Activated naive CD8-positive, alpha-beta T cell treated with anti-CD3 and anti-CD28 coated beads, Interleukin-2, amount 10 ng/mL, durations not matched to agents 7 days and 5 days (primary cell): Measurements from ENCODE around the gene POLR2B. TPM values are rescaled to one million over a fixed set of nuclear protein-coding genes. Genes with fewer than 3 reads are reported as not detected.

Experiments
- ATAC-seq: fragments of 150-1000 bp; cut with Tn5 transposase; one replicate; pipeline ENCODE4 v1.10.0; 2021; ENCODE audit warnings: low read depth, moderate library complexity
- POLR2A ChIA-PET: fragments of 350-600 bp; sonication (Branson Sonifier 250); formaldehyde crosslinking; loops from one replicate; lab custom pipeline; 2021; ENCODE audit warnings: antibody characterized with exemption; lab: Charles Lee
- DNase-seq: peaks from one replicate; pipeline ENCODE4 v3.0.0; 2021
- H3K27ac Mint-ChIP-seq: one replicate; pipeline ENCODE4 v1.8.0; 2022; ENCODE audit warnings: mild to moderate bottlenecking, mixed read lengths
- H3K27me3 Mint-ChIP-seq: one replicate; pipeline ENCODE4 v1.8.0; 2022; ENCODE audit warnings: mild to moderate bottlenecking, moderate library complexity, mixed read lengths
- H3K36me3 Mint-ChIP-seq: one replicate; pipeline ENCODE4 v1.8.0; 2021; ENCODE audit warnings: mild to moderate bottlenecking, mixed read lengths
- H3K4me1 Mint-ChIP-seq: one replicate; pipeline ENCODE4 v1.8.0; 2021; ENCODE audit warnings: mixed read lengths
- H3K4me3 Mint-ChIP-seq: one replicate; pipeline ENCODE4 v1.8.0; 2022; ENCODE audit warnings: mild to moderate bottlenecking, moderate library complexity, mixed read lengths
- H3K9me3 Mint-ChIP-seq: one replicate; pipeline ENCODE4 v1.8.0; 2021; ENCODE audit warnings: mixed read lengths
- total RNA-seq, 2 experiments: library from RNA; stranded (reverse); gene quantifications; one replicate each; pipeline ENCODE4 v1.2.3, GENCODE V29; 2021

POLR2B gene
- total RNA-seq, 2 experiments from 2014 or later: 117 TPM

DNA sequence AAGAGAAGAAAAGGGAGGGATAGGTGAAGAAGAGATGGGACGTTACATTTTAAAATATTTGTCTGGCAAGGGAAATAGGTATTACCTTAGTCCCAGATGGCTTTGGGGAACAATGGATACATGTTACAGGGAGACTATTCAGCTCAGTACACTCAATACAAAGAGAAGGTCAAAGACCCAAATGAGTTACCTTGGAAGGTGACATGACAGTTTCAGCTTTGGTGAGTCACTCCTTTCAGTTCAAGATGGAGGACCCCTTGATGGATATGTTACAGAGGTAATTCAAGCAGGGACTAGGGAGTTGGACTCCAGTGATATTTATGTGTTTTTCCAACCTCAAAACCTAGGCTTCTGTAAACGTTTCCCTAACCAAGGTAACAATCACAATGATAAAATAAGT lies 6.3 kb upstream of the POLR2B start:
- DNase-seq (no peak), ATAC-seq (no peak)
- Mint-ChIP-seq H3K36me3 (peaks cover 41% of the 10 kb centered on the region), H3K27ac (no peak overlapping the region), H3K4me3 (no peak overlapping the region), H3K27me3 (no peaks in the 10 kb centered on the region), H3K4me1 (peaks cover 30% of the 10 kb centered on the region), H3K9me3 (peaks cover 12% of the 10 kb centered on the region)
- POLR2A ChIA-PET: interaction anchor here (0.6 kb wide), 1 partner anchor 16 kb away, joined by 4 read pairs; no protein-coding TSS in a partner anchor

DNA sequence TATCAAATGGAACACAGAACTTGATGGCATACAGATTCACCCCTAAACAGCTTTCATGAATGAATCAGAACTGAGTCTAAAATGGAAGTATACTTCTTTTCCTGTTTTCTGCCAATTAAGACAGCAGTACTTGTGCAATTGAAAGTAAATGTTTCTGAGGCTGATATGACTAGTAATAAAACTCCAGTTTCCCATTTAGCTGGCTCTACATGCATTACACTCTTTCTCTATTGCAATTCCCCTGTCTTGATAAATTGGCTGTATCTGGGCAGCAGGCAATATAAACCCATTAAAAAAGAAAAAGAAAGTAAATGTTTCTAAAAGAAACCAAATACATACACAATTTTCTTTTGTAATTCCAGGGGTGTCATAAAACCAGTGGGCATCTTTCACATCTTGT lies 5.9 kb upstream of the POLR2B start:
- ATAC-seq (no peak), DNase-seq (no peak)
- Mint-ChIP-seq H3K27me3 (no peaks in the 10 kb centered on the region), H3K9me3 (peaks cover 12% of the 10 kb centered on the region), H3K36me3 (peaks cover 40% of the 10 kb centered on the region), H3K27ac (no peak overlapping the region), H3K4me1 (peaks cover 31% of the 10 kb centered on the region), H3K4me3 (no peak overlapping the region)
- POLR2A ChIA-PET: no interaction called here

DNA sequence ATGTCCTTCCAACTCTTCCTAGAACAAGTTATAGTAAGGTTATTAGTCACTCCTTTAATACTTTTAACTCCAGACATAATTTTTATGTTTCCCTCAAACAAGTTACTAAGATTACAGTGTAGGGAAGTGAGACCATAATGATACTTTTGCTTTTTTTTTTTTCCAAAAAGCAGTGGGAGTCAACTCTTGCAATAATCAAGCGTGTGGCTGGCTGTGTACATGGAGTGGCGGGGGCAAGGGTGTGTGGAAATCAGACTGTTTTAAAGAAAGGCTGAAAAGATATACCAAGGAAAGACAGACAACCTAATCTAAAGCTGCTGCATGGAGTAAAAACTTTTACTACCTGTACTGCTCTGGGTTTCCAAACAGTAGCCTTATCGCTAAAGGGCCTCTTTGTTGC lies 5.4 kb upstream of the POLR2B start:
- H3K9me3 Mint-ChIP-seq: peaks cover 12% of the 10 kb centered on the region
- no peak overlapping the region for H3K4me3 Mint-ChIP-seq
- peaks cover 31% of the 10 kb centered on the region for H3K4me1 Mint-ChIP-seq

DNA sequence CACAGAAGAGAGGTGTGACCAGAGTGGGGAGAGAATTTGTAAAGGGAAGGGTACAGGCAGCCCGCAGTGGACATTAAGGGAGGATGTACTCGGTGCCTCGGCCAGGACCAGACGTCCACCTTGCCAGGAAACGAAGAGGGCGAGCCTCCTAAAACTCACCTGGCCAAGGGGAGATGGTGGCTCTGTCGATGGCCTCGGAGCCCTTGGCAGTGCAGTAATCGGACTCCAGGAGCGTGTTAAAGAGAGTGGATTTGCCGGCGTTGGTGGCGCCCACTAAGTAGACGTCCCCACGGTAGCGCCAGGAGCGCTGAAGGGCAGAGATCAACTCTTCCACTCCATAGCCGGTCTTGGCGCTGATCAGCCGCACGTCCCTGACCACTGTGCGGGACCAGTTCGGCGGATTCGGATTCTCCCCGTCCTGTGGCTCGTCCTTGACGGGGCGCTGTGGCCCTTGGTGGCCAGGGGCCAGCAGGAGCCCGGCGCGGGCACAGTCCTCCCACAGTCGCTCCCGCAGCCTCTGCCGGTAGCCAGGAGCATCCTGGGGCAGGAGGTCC lies 2.3 kb upstream of the POLR2B start:
- POLR2A ChIA-PET: interaction anchor here (3.8 to 4.7 kb wide), 3 partner anchors 13 to 541 kb away, joined by 22 to 107 read pairs (median 43); partner anchors contain the start of genes PAICS, PPAT and REST
- Mint-ChIP-seq H3K27me3 (no peaks in the 10 kb centered on the region), H3K4me1 (peaks cover 41% of the 10 kb centered on the region), H3K4me3 (peak overlapping the region; percentile 99), H3K27ac (peak overlapping the region; percentile 17), H3K36me3 (peaks cover 41% of the 10 kb centered on the region), H3K9me3 (peaks cover 12% of the 10 kb centered on the region)
- DNase-seq (no peak), ATAC-seq (no peak)

More for the DNA sequence above, 5.4 kb upstream of the POLR2B start:
- peaks cover 40% of the 10 kb centered on the region for H3K36me3 Mint-ChIP-seq
- H3K27ac Mint-ChIP-seq: no peak overlapping the region
- DNase-seq (no peak), ATAC-seq (no peak)
- POLR2A ChIA-PET: no interaction called here
- H3K27me3 Mint-ChIP-seq: no peaks in the 10 kb centered on the region

DNA sequence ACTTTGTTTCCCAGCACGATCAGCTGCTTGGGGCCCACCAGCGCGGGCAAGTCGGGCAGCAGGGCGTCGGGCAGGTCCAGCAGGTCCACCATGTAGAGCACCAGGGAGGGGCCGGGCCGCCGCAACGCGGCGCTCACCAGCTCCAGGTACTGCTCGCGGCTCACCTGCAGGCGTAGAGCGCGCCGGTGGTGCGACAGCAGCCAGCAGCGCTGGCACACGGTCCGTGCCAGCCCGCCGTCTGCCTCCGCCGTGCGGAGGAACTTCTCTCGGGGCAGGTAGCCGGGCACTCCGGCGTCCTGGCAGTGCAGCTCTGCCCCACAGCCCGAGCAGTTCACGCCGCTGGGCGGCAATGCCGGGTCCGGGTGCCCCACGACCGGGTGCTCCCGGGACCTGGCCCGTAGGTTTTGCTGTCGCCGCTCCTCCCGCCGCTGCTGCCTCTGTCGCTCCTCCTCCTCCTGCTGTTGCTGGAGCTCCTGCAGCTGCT lies 1.8 kb upstream of the POLR2B start:
- POLR2A ChIA-PET: interaction anchor here (0.8 to 4.7 kb wide), 10 partner anchors 11 to 590 kb away, joined by 4 to 107 read pairs (median 12); partner anchors contain the start of genes AASDH, PAICS, PPAT and REST
- Mint-ChIP-seq H3K36me3 (peaks cover 38% of the 10 kb centered on the region), H3K9me3 (peaks cover 12% of the 10 kb centered on the region), H3K4me3 (peak overlapping the region; percentile 99), H3K27me3 (no peaks in the 10 kb centered on the region), H3K4me1 (peaks cover 43% of the 10 kb centered on the region), H3K27ac (peak overlapping the region; percentile 99)
- ATAC-seq: peak; percentile 21
- DNase-seq: peak; percentile 70

DNA sequence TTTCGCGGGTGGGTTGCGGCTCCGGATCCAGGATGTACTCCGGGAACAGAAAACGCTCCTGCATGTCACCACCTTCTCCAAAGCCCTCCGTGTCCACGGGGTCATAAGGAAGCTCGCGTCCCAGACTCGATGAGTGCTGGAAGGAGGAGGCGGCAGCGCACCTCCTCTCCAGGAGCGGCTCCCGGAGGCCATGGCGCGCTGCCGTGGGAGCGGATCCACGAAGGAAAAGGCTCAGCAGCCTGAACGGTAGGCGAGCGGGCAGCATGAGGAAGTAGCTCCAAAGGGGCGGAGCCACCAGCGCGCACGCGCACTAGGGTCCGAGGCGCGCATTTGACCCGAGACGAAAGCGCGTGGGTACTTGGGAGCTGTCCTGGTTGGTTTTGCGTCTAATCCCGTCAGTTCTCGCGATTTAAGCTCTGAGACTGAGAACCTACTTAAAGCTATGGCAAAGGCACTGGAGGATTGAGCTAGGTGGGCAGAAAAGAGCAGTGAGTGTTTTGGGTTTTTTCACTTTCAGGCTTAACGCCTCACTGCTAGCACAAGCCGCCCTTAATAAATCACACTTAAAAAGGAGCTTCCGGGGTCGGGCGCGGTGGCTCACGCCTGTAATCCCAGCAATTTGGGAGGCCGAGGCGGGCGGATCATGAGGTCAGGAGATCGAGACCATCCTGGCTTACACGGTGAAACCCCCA lies 1.2 kb upstream of the POLR2B start, which contains the start of gene NOA1:
Gene NOA1, minus strand, starts transcription at position 286 of the 692 bp plus-strand sequence. Its CDS starts 21 bp downstream, at position 265.
- peak within 1 kb of the TSS; percentile 99 for H3K27ac Mint-ChIP-seq
- POLR2A ChIA-PET: interaction anchor here (0.6 to 4.7 kb wide), 18 partner anchors 11 to 1124 kb away, joined by 3 to 107 read pairs (median 5); partner anchors contain the start of genes AASDH, EXOC1, PAICS and PPAT
- H3K27me3 Mint-ChIP-seq: no peaks in the 10 kb centered on the region
- ATAC-seq (peak; percentile 82), DNase-seq (peak; percentile 99)
- H3K4me3 Mint-ChIP-seq: peak within 1 kb of the TSS; percentile 99
- H3K9me3 Mint-ChIP-seq: peaks cover 9% of the 10 kb centered on the region
- H3K36me3 Mint-ChIP-seq: peaks cover 34% of the 10 kb centered on the region
- H3K4me1 Mint-ChIP-seq: peaks cover 41% of the 10 kb centered on the region

DNA sequence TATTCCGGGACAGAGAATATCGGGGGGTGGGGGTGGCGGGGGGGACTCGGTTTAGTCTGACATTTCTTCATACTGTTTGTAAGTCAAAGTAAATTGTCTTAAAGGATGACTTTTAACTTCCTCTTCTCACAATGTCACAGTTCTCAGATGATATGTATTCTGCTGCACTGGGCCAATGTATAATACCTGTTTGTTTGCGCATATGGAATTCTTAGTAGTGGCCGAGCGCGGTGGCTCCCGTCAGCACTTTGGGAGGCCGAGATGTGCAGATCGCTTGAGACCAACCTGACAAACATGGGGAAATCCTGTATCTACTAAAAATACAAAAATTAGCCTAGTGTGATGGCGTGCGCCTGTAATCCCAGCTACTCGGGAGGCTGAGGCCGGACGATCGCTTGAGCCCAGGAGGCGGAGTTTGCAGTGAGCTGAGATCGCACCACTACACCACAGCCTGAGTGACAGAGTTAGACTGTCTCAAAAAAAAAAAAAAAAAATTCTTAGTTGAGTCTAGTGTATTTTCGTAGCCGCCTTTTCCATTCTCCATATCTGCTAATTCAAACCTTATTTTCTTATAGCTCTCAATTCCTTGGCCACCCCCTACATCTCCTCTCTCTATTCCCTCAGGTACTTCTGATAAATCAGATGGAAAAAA lies 851 bp downstream of the POLR2B start:
- Mint-ChIP-seq H3K4me1 (peaks cover 41% of the 10 kb centered on the region), H3K27me3 (no peaks in the 10 kb centered on the region), H3K9me3 (no peaks in the 10 kb centered on the region), H3K4me3 (peak overlapping the region; percentile 99), H3K27ac (peak overlapping the region; percentile 99), H3K36me3 (peaks cover 18% of the 10 kb centered on the region)
- peak; percentile 61 for DNase-seq
- POLR2A ChIA-PET: interaction anchor here (0.7 to 4.7 kb wide), 12 partner anchors 10 to 592 kb away, joined by 3 to 107 read pairs (median 10); partner anchors contain the start of genes AASDH, IGFBP7, PAICS and PPAT
- ATAC-seq: no peak

DNA sequence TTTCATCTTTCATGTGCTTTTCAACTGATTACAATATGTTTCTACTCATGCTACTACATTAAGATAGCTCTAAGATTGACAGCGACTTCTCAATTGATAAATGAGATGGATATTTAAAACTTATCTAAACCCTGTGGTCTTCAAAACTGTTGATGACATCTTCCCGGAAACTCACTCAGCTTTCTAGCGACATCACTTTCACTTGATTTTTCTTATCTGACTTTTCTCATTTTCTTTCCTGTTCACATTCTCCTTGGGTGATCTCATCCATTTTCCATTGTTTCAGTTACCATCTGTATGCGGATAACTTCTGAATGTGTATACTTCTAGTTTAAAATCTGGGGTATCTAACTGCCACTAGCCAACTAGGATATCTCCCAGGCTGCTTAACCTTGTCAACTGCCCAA lies 3.1 kb downstream of the POLR2B start:
- Mint-ChIP-seq H3K4me1 (peaks cover 28% of the 10 kb centered on the region), H3K36me3 (peaks cover 16% of the 10 kb centered on the region)

DNA sequence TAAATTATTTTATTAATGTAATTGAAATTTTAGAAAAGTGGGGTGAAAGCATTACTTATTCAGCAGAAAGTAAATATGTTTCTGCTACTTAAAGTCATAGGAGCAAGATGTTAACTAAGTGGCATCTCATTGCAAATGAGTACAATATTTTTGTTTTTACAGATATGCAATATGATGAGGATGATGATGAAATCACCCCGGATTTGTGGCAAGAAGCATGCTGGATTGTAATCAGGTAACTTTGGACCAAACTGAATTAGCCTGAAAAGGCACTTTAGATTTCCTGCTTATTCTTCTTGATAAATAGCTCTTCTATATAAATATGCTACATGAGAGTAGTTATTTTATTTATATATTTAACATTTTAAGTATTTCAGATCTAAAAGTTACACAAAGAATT lies 7.5 kb downstream of the POLR2B start:
- POLR2A ChIA-PET: no interaction called here
- Mint-ChIP-seq H3K4me3 (no peak overlapping the region), H3K36me3 (peaks cover 28% of the 10 kb centered on the region), H3K9me3 (no peaks in the 10 kb centered on the region), H3K4me1 (peaks cover 22% of the 10 kb centered on the region), H3K27ac (no peak overlapping the region), H3K27me3 (no peaks in the 10 kb centered on the region)
- ATAC-seq: no peak
- DNase-seq: no peak

More for the DNA sequence above, 3.1 kb downstream of the POLR2B start:
- ATAC-seq (no peak), DNase-seq (no peak)
- H3K4me3 Mint-ChIP-seq: peak overlapping the region; percentile 99
- peak overlapping the region; percentile 37 for H3K27ac Mint-ChIP-seq
- POLR2A ChIA-PET: no interaction called here
- H3K9me3 Mint-ChIP-seq: no peaks in the 10 kb centered on the region
- no peaks in the 10 kb centered on the region for H3K27me3 Mint-ChIP-seq

DNA sequence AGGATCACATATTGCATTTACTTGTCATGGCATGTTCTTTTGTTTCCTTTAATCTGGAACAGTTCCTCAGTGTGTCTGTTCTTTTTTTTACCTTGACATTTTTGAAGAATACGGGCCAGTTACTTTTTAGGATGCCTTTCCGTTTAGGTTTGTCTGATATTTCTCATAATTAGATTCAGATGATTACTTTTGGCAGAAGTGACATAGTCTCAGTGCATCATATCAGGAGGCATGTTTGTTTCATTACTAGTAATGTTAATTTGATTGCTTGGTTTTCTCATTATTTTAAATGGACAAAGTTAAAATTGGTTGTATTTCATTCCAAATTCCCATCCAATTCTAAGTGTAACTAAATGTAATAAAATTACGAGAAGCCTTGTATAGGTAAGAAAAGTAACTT lies 8.3 kb downstream of the POLR2B start:
- no peak for ATAC-seq
- Mint-ChIP-seq H3K27ac (no peak overlapping the region), H3K4me1 (peaks cover 21% of the 10 kb centered on the region), H3K9me3 (no peaks in the 10 kb centered on the region), H3K27me3 (no peaks in the 10 kb centered on the region), H3K36me3 (peaks cover 33% of the 10 kb centered on the region), H3K4me3 (no peak overlapping the region)
- no peak for DNase-seq
- POLR2A ChIA-PET: interaction anchor here (4.7 kb wide), 1 partner anchor 9 kb away, joined by 22 read pairs; the partner anchor contains the start of genes NOA1 and POLR2B

DNA sequence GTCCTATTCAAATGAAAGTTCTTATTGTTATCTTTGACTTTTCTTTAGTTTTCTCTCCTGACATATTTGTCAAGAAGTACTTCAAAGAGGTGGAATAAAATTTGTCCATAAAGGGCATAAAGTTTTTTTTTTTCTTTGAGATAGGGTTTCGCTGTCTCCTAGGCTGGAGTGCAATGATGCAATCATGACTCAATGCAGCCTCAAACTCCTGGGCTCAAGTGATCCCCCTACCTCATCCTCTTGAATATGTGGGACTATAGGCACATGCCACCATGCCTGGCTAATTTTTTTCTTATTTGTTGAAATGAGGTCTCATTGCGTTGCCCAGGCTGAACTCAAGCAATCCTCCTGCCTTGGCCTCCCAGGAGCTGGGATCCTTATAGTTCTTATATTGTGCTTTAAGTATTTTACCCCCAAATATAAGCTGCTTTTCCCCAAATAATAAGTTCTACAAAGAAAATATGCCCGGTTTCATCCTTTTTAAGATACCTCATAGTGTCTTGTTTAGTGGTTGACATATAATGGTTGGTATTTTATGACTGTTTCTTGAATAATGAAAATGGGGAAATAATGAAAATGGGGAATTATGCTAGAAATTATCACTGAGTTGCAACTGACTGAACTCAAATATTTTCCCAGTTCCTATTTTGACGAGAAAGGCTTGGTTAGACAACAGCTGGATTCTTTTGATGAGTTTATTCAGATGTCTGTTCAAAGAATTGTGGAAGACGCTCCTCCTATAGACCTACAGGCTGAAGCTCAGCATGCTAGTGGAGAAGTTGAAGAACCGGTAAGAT lies 11.6 kb downstream of the POLR2B start:
- POLR2A ChIA-PET: interaction anchor here (4.7 kb wide), 1 partner anchor 12 kb away, joined by 22 read pairs; the partner anchor contains the start of genes NOA1 and POLR2B
- Mint-ChIP-seq H3K36me3 (peaks cover 40% of the 10 kb centered on the region), H3K27ac (no peak overlapping the region), H3K4me3 (no peak overlapping the region), H3K4me1 (peaks cover 15% of the 10 kb centered on the region), H3K27me3 (no peaks in the 10 kb centered on the region), H3K9me3 (no peaks in the 10 kb centered on the region)
- ATAC-seq (no peak), DNase-seq (no peak)

DNA sequence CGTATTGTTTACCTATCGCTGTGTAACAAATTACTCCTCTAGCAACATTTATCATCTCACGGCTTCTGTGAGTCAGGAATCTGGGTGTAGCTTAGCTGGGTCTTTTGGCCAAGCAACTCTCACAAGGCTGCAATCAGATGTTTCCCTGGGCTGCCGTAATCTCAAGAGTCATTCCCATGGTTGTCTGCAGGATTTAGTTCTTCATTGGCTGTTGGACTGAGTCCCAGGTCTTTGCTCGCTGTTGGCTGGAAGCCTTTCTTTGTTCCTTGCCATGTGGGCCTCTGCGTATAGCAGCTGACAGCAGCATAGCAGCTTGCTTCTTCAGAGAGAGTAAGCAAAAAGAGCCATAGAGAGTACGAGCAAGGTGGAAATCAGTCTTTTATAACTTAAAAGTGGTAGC lies 16.8 kb downstream of the POLR2B start:
- H3K27me3 Mint-ChIP-seq: no peaks in the 10 kb centered on the region
- H3K4me3 Mint-ChIP-seq: no peak overlapping the region
- POLR2A ChIA-PET: interaction anchor here (2.1 kb wide), 1 partner anchor 16 kb away, joined by 9 read pairs; the partner anchor contains the start of gene POLR2B
- H3K4me1 Mint-ChIP-seq: peaks cover 13% of the 10 kb centered on the region
- H3K36me3 Mint-ChIP-seq: peaks cover 37% of the 10 kb centered on the region
- no peaks in the 10 kb centered on the region for H3K9me3 Mint-ChIP-seq
- no peak for ATAC-seq
- no peak overlapping the region for H3K27ac Mint-ChIP-seq
- no peak for DNase-seq
